Measurements from ENCODE around the gene CA14.
A peak's percentile ranks its signal among the peaks of the same experiment; 100 is the strongest.

DNA sequence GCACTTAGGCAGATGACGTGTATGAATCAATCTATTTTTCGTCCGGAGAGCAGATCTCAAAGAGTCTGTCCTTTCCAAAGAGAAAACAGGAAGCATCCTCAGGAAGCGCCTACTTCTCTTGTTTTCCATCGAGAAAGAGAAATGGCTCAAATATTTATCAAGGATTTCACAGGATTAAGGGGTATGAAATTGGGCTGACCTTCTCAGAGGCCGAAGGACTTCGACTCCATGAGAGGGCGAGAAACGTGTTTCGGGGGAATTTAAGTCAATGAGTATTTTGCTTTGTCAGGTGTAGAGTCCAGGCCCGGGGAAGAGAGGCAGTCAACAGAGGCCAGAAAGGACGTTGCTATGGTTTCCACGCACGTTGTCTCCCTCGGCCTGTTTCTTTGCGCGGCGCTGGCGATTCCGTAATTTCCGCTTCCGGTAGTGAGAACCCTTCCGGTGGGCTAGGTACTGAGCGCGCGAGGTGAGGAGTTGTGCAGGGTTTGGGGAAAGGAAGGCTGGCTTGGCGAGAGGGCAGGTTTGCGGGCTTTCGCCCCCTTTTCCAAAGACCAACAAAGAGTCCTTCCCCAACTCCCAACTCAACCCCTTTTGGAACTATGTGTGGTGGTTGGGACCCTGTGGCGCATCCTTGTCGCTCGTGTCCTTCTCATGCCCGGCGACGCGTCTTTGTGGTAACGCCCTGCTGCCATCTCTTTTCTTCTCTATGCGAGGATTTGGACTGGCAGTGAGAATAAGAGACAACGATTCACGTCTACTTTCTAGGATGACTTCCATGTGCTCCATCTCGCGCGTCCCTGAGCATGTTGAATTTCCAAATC, 36.1 kb downstream of the CA14 start, which contains the start of gene MRPS21:
- TF ChIP-seq, protein P1, sequence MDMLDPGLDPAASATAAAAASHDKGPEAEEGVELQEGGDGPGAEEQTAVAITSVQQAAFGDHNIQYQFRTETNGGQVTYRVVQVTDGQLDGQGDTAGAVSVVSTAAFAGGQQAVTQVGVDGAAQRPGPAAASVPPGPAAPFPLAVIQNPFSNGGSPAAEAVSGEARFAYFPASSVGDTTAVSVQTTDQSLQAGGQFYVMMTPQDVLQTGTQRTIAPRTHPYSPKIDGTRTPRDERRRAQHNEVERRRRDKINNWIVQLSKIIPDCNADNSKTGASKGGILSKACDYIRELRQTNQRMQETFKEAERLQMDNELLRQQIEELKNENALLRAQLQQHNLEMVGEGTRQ (IDR thresholded peaks at IDR 0.05) = no peak
- TF ChIP-seq POLR2A (IDR thresholded peaks at IDR 0.05; ENCODE audit: low read length) (peak; percentile 88), NPAS2 (CRISPR knock-in tag; IDR thresholded peaks at IDR 0.05; ENCODE audit: borderline replicate concordance) (no peak), KDM5A (IDR thresholded peaks at IDR 0.05) (peak; percentile 55; the same call in 1 of the 2 replicates), CHD4 (IDR thresholded peaks at IDR 0.05; ENCODE audit: borderline replicate concordance) (no peak), JUN (IDR thresholded peaks at IDR 0.05) (peak; percentile 65 to 95; a peak in 3 of 5 replicates), EP300 (IDR thresholded peaks at IDR 0.05) (no peak), CEBPB (IDR thresholded peaks at IDR 0.05) (0 out of 4 replicates have a peak, but pooled peaks of 1 of the 2 experiments have one; percentile 33)
- TF ChIP-seq, protein P2, sequence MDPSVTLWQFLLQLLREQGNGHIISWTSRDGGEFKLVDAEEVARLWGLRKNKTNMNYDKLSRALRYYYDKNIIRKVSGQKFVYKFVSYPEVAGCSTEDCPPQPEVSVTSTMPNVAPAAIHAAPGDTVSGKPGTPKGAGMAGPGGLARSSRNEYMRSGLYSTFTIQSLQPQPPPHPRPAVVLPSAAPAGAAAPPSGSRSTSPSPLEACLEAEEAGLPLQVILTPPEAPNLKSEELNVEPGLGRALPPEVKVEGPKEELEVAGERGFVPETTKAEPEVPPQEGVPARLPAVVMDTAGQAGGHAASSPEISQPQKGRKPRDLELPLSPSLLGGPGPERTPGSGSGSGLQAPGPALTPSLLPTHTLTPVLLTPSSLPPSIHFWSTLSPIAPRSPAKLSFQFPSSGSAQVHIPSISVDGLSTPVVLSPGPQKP (IDR thresholded peaks at IDR 0.05; ENCODE audit: low read depth, low read length) = no peak
- TF ChIP-seq, protein P3, sequence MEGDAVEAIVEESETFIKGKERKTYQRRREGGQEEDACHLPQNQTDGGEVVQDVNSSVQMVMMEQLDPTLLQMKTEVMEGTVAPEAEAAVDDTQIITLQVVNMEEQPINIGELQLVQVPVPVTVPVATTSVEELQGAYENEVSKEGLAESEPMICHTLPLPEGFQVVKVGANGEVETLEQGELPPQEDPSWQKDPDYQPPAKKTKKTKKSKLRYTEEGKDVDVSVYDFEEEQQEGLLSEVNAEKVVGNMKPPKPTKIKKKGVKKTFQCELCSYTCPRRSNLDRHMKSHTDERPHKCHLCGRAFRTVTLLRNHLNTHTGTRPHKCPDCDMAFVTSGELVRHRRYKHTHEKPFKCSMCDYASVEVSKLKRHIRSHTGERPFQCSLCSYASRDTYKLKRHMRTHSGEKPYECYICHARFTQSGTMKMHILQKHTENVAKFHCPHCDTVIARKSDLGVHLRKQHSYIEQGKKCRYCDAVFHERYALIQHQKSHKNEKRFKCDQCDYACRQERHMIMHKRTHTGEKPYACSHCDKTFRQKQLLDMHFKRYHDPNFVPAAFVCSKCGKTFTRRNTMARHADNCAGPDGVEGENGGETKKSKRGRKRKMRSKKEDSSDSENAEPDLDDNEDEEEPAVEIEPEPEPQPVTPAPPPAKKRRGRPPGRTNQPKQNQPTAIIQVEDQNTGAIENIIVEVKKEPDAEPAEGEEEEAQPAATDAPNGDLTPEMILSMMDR (IDR thresholded peaks at IDR 0.05) = no peak
